NCI-H524 (cell line): Measurements from ENCODE around the gene ZMIZ1.

Experiments used
- DNase-seq, 2 experiments: peaks; one replicate each; lab custom pipeline; 2025; lab: John Stamatoyannopoulos, UW

The ZMIZ1 gene

GRCh38 chr10:79308969-79309665 lies 240.4 kb downstream of the ZMIZ1 start:
- no peak for DNase-seq

- no peak for DNase-seq
These were observed 241.6 kb downstream of the ZMIZ1 start for GRCh38 chr10:79310200-79310865.

DNA sequence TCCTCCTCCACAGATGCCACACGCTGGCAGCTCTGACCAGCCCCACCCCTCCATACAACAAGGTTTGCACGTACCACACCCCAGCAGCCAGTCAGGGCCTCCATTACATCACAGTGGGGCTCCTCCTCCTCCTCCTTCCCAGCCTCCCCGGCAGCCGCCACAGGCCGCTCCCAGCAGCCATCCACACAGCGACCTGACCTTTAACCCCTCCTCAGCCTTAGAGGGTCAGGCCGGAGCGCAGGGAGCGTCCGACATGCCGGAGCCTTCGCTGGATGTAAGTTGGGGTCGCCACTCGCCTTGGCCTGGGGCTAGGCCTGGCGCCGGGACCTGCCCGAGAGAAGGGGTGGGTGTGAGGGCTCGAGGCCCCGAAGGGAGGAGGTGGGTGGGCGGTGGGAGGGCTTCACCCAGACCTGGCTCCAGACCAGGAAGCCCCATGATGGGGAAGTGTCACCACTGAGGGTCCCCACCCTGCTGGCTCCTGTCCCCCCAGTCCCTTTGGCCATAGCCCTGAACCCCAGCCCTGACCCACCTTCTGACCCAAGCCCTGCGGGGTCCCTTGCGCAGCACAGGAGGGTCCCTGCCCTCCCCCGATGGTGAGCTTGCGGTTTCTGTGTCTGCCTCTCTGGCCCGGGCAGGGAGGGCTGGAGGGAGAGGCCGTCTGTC lies 242.3 kb downstream of the ZMIZ1 start:
- DNase-seq, result no peak

- DNase-seq, result no peak
These were observed 243.0 kb downstream of the ZMIZ1 start for GRCh38 chr10:79311581-79312407.

- no peak for DNase-seq
These were observed 243.9 kb downstream of the ZMIZ1 start for GRCh38 chr10:79312601-79313187.

DNA sequence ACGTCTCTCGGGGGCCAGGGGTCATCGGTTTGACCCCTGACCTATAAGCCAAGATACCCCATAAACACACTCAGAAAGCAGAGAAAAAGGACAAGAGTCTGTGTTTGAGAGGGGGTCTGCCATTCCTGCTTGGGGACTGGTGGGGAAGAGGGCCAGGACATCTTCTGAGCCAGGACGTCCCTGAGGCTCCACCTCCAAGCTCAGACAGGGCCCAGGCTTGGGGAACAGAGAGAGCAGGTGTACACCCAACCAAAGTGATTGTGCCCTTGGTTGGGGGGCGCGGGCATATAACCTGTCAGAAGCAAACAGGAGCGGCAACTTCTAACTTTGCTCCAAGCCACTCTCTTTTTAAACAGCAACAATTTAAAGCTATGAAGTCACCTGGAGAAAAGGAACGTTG lies 244.6 kb downstream of the ZMIZ1 start:
- DNase-seq, result no peak

- DNase-seq, result no peak
These were observed 245.2 kb downstream of the ZMIZ1 start for GRCh38 chr10:79313911-79314439.

DNA sequence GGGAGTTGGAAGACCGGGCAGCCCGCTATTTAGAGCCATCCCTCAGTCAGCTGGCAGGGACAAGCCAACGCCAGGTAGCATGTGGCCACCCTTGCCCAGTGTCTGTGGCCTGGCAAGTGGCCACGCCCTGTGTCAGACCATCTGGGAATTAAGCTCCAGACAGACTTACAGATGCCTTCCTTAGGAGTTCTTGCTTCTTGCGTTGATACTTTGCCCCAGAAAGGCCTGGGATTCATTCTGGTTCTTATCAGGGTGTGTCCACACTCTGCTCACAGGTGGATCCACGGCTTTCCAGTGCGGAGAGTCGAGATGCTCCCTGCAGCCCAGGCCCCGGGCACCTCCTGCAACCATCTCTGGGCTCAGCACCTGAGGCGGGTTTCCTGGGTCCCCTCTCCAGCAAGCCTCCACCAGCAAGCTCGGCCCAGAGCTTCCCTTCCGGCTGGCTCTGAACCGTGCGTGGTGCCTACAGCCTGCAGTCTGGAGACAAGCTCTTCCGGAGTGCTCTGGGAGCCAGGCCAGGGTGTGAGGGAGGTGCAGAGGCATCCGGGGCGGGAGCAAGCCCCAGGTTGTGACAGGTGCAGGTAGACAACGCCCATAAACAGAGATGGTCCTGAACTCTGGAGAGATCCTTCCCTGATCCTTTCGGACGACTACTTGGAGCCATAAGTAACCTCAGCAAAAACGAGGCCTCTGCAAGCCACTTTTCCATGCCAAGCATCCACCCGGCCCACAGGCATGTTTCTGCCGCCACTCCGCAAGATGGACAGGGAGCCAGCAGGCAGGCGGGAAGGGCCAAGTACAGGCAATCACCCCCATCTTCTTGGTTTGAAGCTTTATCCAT lies 246.2 kb downstream of the ZMIZ1 start:
- DNase-seq, result no peak

DNA sequence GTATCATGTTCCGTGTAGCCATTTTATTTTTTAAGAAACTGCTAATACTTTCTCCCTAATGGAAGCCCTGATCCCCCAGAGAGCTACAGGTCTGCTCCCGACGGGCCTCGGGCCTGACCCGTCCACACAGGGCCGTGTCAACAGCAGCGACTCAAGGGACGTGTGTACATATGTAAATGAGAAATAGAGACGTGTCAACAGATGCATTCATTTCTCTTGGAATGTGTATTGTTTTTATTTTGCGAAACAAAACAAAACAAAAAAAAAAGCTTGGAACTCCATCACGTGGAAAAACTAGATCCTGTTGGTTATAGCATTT lies 246.8 kb downstream of the ZMIZ1 start:
- DNase-seq, result no peak

- no peak for DNase-seq
These were observed 248.1 kb downstream of the ZMIZ1 start for GRCh38 chr10:79316671-79317431.

GRCh38 chr10:79318369-79318768 lies 249.6 kb downstream of the ZMIZ1 start:
- no peak for DNase-seq

DNA sequence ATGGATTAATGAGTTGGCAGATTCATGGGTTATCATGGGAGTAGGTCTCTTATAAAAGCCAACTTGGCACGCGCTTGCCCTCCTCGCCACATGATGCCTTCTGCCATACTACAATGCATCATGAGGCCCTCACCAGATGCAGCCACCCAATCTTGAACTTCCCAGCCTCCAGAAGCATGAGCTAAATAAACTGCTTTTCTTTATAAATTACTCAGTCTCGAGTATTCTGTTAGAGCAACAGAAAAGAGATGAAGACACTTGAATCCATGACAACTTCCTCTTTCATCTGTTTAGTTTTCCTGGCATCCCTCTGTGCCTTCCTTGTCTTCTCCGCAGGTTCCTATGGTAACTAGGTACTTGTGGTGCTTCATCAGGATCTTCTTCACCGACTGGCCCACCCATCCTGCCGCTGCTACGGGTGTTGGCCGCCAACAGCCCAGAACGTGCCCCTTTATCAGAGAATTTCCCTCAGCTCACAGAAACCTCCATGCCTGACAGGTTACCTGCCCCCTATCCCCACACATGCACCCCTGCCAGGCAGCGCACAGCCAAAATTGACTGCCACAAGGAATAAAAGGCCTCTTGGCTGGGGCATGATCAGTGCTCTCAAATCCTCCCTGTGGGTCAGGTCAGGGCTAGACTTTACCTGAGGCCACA lies 250.5 kb downstream of the ZMIZ1 start:
- DNase-seq, result no peak

DNA sequence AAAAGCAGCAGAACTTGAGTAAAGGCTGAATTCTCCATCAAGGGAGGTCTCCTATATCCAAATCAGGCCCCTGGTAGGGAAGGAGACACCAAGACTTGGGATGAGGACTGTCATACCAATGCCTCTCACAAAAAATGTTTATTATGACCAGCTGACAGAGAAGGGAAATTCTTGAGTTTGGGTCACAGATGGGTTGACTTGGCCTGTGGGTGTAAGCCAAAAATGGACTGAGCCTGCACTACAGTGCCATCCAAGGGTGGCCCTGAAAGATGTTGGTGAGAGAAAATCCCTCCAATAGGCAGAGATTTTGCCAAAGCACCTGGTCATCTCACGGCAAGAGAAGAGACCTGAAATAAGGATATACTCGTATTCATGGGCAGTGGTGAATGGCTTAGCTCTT lies 251.6 kb downstream of the ZMIZ1 start:
- no peak for DNase-seq

DNA sequence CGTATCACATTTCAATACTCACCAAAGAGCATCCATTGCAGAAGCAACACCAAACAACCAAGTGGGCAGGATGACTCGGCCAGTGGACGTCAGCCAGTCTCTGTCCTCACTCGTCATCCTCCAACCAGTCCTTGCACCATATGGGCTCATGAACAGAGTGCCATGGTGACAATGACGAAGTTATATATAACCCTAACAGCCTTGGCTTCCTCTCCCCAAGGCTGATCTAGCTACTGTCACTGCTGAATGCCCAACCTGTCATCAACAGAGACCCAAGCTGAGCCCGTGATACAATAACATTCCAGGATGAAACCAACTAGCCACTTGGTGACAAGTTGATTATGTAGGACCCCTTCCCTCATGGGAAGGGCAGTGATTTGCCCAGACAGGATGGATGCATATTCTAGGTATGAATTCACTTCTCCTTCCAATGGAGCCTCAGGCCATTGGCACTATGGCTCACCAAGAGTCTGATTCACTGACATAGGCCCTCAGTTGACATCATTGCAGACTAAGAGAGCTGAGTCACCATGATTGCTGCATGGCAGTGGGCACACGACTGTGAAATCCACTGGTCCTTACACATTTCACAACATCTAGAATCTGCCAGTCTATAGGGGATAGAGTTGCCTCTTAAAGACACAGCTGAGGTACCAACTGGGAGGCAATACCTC lies 252.2 kb downstream of the ZMIZ1 start:
- DNase-seq, result no peak

DNA sequence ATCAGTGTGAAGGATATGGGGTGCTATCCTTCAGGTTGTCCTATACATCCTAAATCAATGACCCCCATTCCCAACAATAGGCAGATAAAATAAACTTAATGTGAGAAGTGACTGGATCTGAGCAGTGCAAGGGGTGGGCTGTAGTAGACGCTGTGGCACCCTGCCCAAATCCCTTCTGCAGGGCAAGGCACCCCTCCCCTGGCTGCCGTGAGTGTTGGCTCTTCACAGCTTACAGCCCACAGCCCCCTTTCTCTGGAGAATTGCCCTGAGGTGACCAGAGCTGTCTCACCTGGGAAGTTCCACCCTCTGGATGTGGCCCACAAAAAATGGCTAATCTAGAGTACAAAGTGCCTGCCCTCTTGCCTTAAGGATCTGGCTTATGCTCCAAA lies 252.7 kb downstream of the ZMIZ1 start:
- no peak for DNase-seq

GRCh38 chr10:79321951-79322350 lies 253.2 kb downstream of the ZMIZ1 start:
- no peak for DNase-seq

GRCh38 chr10:79322616-79323543 lies 254.1 kb downstream of the ZMIZ1 start:
- no peak for DNase-seq

- no peak for DNase-seq
These were observed 254.8 kb downstream of the ZMIZ1 start for GRCh38 chr10:79323602-79324001.
